ENCODE data around the gene UNC5C. TPM values are rescaled to one million over a fixed set of nuclear protein-coding genes. Genes with fewer than 3 reads are reported as not detected.

UNC5C gene
- total RNA-seq, 3 donors from 2014 or later (not counting 1 experiment from before 2014, with no cell fraction given): not detected

- Histone ChIP-seq H3K4me1 (ENCODE audit: control insufficient read depth, insufficient read depth, low read length) (peaks cover 17% of the 10 kb centered on the region), H3K36me3 (ENCODE audit: control insufficient read depth, insufficient read depth, low read length) (no peaks in the 10 kb centered on the region), H3K27me3 (ENCODE audit: control insufficient read depth, insufficient read depth, low read length) (peaks cover 5% of the 10 kb centered on the region), H3K4me3 (ENCODE audit: low read length) (no peak overlapping the region), H3K27ac (ENCODE audit: low read length) (no peak overlapping the region), H3K9me3 (ENCODE audit: control insufficient read depth, insufficient read depth, low read length) (no peaks in the 10 kb centered on the region)
- 50% methylated on average over 1 of the region's 2 CpGs for whole genome bisulfite sequencing (ENCODE audit: insufficient coverage)
- peaks cover 12 to 28% of the 10 kb centered on the region in 2 donors for H3K27me3 Mint-ChIP-seq (ENCODE audit: low read depth in 2 of 2)
- no peak for TF ChIP-seq CTCF (IDR thresholded peaks at IDR 0.05)
- H3K36me3 Mint-ChIP-seq: no peaks in the 10 kb centered on the region
- peaks cover 12 to 19% of the 10 kb centered on the region in 2 donors for H3K4me1 Mint-ChIP-seq
- ATAC-seq (no peak), DNase-seq (no peak)
- intact Hi-C loops (cut with micrococcal nuclease): no loop called here
- no peak overlapping the region for H3K27ac Mint-ChIP-seq
- no peaks in the 10 kb centered on the region for H3K9me3 Mint-ChIP-seq
- H3K4me3 Mint-ChIP-seq: no peak overlapping the region
These were observed 2.9 kb upstream of the UNC5C start for GRCh38 chr4:95551653-95552052.

GRCh38 chr4:95550115-95550987 lies 1.6 kb upstream of the UNC5C start:
- no peaks in the 10 kb centered on the region for H3K9me3 Mint-ChIP-seq
- H3K36me3 Mint-ChIP-seq: no peaks in the 10 kb centered on the region
- no peaks in the 10 kb centered on the region for H3K9me3 ChIP-seq (ENCODE audit: control insufficient read depth, insufficient read depth, low read length)
- H3K27me3 Mint-ChIP-seq (ENCODE audit: low read depth in 2 of 2): peaks cover 24 to 33% of the 10 kb centered on the region in 2 donors
- TF ChIP-seq CTCF (IDR thresholded peaks at IDR 0.05): no peak
- no peak for DNase-seq
- peaks cover 5% of the 10 kb centered on the region for H3K27me3 ChIP-seq (ENCODE audit: control insufficient read depth, insufficient read depth, low read length)
- H3K27ac ChIP-seq (ENCODE audit: low read length): no peak overlapping the region
- H3K4me3 ChIP-seq (ENCODE audit: low read length): no peak overlapping the region
- 51% methylated on average over 5 of the region's 6 CpGs for WGBS (ENCODE audit: insufficient coverage)
- H3K4me1 ChIP-seq (ENCODE audit: control insufficient read depth, insufficient read depth, low read length): peaks cover 17% of the 10 kb centered on the region
- peak overlapping the region; percentile 90 for H3K4me3 Mint-ChIP-seq
- intact Hi-C loops (cut with micrococcal nuclease): no loop called here
- peak in 2 of 3 donors; percentile 10 to 20 for ATAC-seq
- H3K36me3 ChIP-seq (ENCODE audit: control insufficient read depth, insufficient read depth, low read length): no peaks in the 10 kb centered on the region
- H3K27ac Mint-ChIP-seq: peak overlapping the region in 1 of 2 donors; percentile 66
- H3K4me1 Mint-ChIP-seq: peaks cover 12 to 19% of the 10 kb centered on the region in 2 donors

GRCh38 chr4:95549246-95550114 lies 707 bp upstream of the UNC5C start:
- no peaks in the 10 kb centered on the region for H3K9me3 ChIP-seq (ENCODE audit: control insufficient read depth, insufficient read depth, low read length)
- no peaks in the 10 kb centered on the region for H3K9me3 Mint-ChIP-seq
- ATAC-seq (peak; percentile 30 to 72 (median 61)), DNase-seq (peak in 1 of 2 donors; percentile 3)
- 2% methylated on average over 64 of the region's 64 CpGs for WGBS (ENCODE audit: insufficient coverage)
- H3K27me3 ChIP-seq (ENCODE audit: control insufficient read depth, insufficient read depth, low read length): peaks cover 5% of the 10 kb centered on the region
- intact Hi-C loops (cut with micrococcal nuclease): no loop called here
- H3K36me3 Mint-ChIP-seq: no peaks in the 10 kb centered on the region
- peak overlapping the region; percentile 38 for H3K4me3 ChIP-seq (ENCODE audit: low read length)
- H3K36me3 ChIP-seq (ENCODE audit: control insufficient read depth, insufficient read depth, low read length): no peaks in the 10 kb centered on the region
- peaks cover 12 to 19% of the 10 kb centered on the region in 2 donors for H3K4me1 Mint-ChIP-seq
- TF ChIP-seq CTCF (IDR thresholded peaks at IDR 0.05): no peak
- H3K27me3 Mint-ChIP-seq (ENCODE audit: low read depth in 2 of 2): peaks cover 24 to 32% of the 10 kb centered on the region in 2 donors
- peak overlapping the region in 1 of 2 donors; percentile 66 for H3K27ac Mint-ChIP-seq
- peaks cover 17% of the 10 kb centered on the region for H3K4me1 ChIP-seq (ENCODE audit: control insufficient read depth, insufficient read depth, low read length)
- H3K4me3 Mint-ChIP-seq: peak overlapping the region; percentile 90
- H3K27ac ChIP-seq (ENCODE audit: low read length): no peak overlapping the region
